HG03571 (cell line): ENCODE measurements around the gene PNPLA1.

ENCODE experiments used
- ATAC-seq: cut with Tn5 transposase; IDR thresholded peaks from one replicate; pipeline ENCODE4 v1.9.1; 2021; ENCODE audit not compliant: unreplicated experiment

The PNPLA1 gene

GRCh38 chr6:36269834-36270705 is at the start of gene PNPLA1:
PNPLA1 (plus strand) TSS chr6:36270060; CDS start chr6:36270460, 400 bp downstream.
- no peak for ATAC-seq

GRCh38 chr6:36220226-36220625 is 49.6 kb upstream of the PNPLA1 start:
- ATAC-seq: no peak

GRCh38 chr6:36221674-36222073 is 48.2 kb upstream of the PNPLA1 start:
- no peak for ATAC-seq

GRCh38 chr6:36222924-36223323 is 46.9 kb upstream of the PNPLA1 start:
- no peak for ATAC-seq

- no peak for ATAC-seq
These were observed 46.2 kb upstream of the PNPLA1 start for GRCh38 chr6:36223706-36224105.

GRCh38 chr6:36224918-36225461 is 44.9 kb upstream of the PNPLA1 start:
- ATAC-seq: no peak

GRCh38 chr6:36226438-36227047 is 43.3 kb upstream of the PNPLA1 start:
- ATAC-seq: no peak

- no peak for ATAC-seq
These were observed 42.3 kb upstream of the PNPLA1 start for GRCh38 chr6:36227379-36228228.

GRCh38 chr6:36229223-36229622 is 40.6 kb upstream of the PNPLA1 start:
- ATAC-seq: no peak

GRCh38 chr6:36230371-36230770 is 39.5 kb upstream of the PNPLA1 start:
- no peak for ATAC-seq

GRCh38 chr6:36232172-36232571 is 37.7 kb upstream of the PNPLA1 start:
- ATAC-seq: no peak

- no peak for ATAC-seq
These were observed 34.6 kb upstream of the PNPLA1 start for GRCh38 chr6:36235309-36235708.

GRCh38 chr6:36235862-36236261 is 34.0 kb upstream of the PNPLA1 start:
- ATAC-seq: no peak

- no peak for ATAC-seq
These were observed 30.1 kb upstream of the PNPLA1 start for GRCh38 chr6:36239774-36240173.

GRCh38 chr6:36241728-36242127 is 28.1 kb upstream of the PNPLA1 start:
- no peak for ATAC-seq

- no peak for ATAC-seq
These were observed 27.7 kb upstream of the PNPLA1 start for GRCh38 chr6:36242161-36242560.

GRCh38 chr6:36242626-36243025 is 27.2 kb upstream of the PNPLA1 start:
- no peak for ATAC-seq

GRCh38 chr6:36243562-36244212 is 26.2 kb upstream of the PNPLA1 start:
- ATAC-seq: no peak

- ATAC-seq: no peak
These were observed 25.1 kb upstream of the PNPLA1 start for GRCh38 chr6:36244641-36245280.

- ATAC-seq: no peak
These were observed 24.2 kb upstream of the PNPLA1 start for GRCh38 chr6:36245572-36246061.
